GM21737 (cell line): ENCODE data around the gene GALNT10.
A peak's percentile ranks its signal among the peaks of the same experiment; 100 is the strongest.

Source experiments
- ATAC-seq: cut with Tn5 transposase; IDR thresholded peaks from one replicate; pipeline ENCODE4 v1.9.1; 2021; ENCODE audit warnings: mild to moderate bottlenecking, moderate library complexity; ENCODE audit not compliant: unreplicated experiment

The GALNT10 gene

GRCh38 chr5:154372661-154373060 lies 182.1 kb downstream of the GALNT10 start:
- no peak for ATAC-seq

GRCh38 chr5:154373326-154373725 lies 182.8 kb downstream of the GALNT10 start:
- no peak for ATAC-seq

GRCh38 chr5:154373729-154374179 lies 183.2 kb downstream of the GALNT10 start:
- ATAC-seq = no peak

- no peak for ATAC-seq
Observed at GRCh38 chr5:154374264-154374663, 183.7 kb downstream of the GALNT10 start.

- no peak for ATAC-seq
Observed at GRCh38 chr5:154375329-154376008, 184.9 kb downstream of the GALNT10 start.

- ATAC-seq = no peak
Observed at GRCh38 chr5:154376481-154376880, 185.9 kb downstream of the GALNT10 start.

- ATAC-seq = no peak
Observed at GRCh38 chr5:154377754-154378533, 187.4 kb downstream of the GALNT10 start.

- ATAC-seq = no peak
Observed at GRCh38 chr5:154380263-154380662, 189.7 kb downstream of the GALNT10 start.

- peak; percentile 96 for ATAC-seq
Observed at GRCh38 chr5:154384480-154385235, 194.1 kb downstream of the GALNT10 start.

- ATAC-seq = no peak
Observed at GRCh38 chr5:154385236-154385512, 194.6 kb downstream of the GALNT10 start.

- ATAC-seq = no peak
Observed at GRCh38 chr5:154386952-154387629, 196.6 kb downstream of the GALNT10 start.

GRCh38 chr5:154388842-154389241 lies 198.3 kb downstream of the GALNT10 start:
- ATAC-seq = no peak

GRCh38 chr5:154390096-154390495 lies 199.6 kb downstream of the GALNT10 start:
- ATAC-seq = no peak

GRCh38 chr5:154390746-154391359 lies 200.3 kb downstream of the GALNT10 start:
- no peak for ATAC-seq

GRCh38 chr5:154391788-154392187 lies 201.3 kb downstream of the GALNT10 start:
- no peak for ATAC-seq

GRCh38 chr5:154393850-154394249 lies 203.3 kb downstream of the GALNT10 start:
- no peak for ATAC-seq

GRCh38 chr5:154394307-154394706 lies 203.8 kb downstream of the GALNT10 start:
- no peak for ATAC-seq

- ATAC-seq = no peak
Observed at GRCh38 chr5:154395407-154396106, 205.0 kb downstream of the GALNT10 start.

GRCh38 chr5:154396128-154396527 lies 205.6 kb downstream of the GALNT10 start:
- ATAC-seq = no peak
